HG02870 (cell line): ENCODE data around the gene METTL5.

Experiments used
- ATAC-seq: cut with Tn5 transposase; IDR thresholded peaks from one replicate; pipeline ENCODE4 v1.9.1; 2021; ENCODE audit warnings: mild to moderate bottlenecking, moderate library complexity; ENCODE audit not compliant: unreplicated experiment

Gene METTL5

DNA sequence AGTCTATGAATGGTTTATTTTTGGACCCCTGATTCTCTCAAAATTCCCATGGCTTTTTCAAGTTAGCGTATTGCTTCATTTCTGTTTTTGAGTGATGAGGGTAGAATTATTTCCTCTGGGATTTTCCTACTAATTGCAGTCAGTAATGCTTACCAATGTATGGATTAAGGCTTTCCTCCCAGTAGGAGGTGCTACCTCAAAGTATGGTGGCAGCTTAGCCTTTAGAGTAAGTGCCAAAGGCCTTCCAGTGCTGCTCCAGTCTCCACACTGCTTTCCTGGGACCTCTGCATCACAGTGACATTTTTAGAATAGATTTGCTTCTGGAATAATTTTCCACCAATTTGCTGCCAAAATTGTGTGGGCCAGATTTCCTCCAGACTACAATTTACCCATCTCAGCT is 42.2 kb downstream of the METTL5 start:
- ATAC-seq = no peak

- ATAC-seq = no peak
Observed at GRCh38 chr2:169781249-169782013, 43.3 kb downstream of the METTL5 start.

- ATAC-seq = no peak
Observed at GRCh38 chr2:169778446-169778845, 46.3 kb downstream of the METTL5 start.

- no peak for ATAC-seq
Observed at GRCh38 chr2:169776252-169776761, 48.4 kb downstream of the METTL5 start.

GRCh38 chr2:169775765-169776164 is 48.9 kb downstream of the METTL5 start:
- ATAC-seq = no peak

DNA sequence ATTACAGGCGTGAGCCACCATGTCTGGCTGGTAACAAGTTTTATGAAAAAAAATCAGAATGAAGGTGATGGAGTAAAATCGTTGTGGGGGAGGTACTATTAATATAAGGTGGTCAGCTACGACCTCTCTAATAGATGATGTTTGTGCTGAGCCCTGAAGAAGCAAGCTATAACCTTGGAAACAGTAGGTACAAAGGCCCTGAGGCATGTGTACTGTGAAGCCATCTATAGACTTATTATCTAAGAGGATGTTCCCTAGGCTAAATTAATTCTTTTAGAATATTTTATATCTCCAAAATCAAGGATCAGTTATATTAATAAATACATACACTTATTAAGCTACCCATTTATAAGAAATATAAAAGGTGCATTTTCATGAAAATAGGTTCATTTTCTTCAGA is 49.4 kb downstream of the METTL5 start:
- ATAC-seq = no peak

GRCh38 chr2:169772651-169773050 is 52.1 kb downstream of the METTL5 start:
- ATAC-seq = no peak

DNA sequence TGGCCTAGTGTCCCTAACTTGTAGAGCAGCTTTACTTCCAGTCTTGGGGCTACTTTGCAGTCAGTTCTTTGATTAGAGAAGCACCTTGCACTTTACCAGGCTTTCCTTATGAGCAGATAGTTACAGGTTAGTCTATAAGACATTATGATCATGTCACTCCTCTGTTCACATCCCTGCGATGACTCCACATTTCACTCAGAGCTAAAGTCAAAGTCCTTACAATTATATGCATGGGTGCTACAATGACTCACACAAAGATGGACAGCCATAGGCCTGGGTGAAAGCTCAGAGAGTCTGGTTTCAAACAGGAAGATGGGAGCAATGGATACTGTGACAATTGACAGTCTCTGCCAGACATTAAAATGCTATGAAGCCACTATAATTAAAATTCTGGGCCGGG is 53.1 kb downstream of the METTL5 start:
- no peak for ATAC-seq

- no peak for ATAC-seq
Observed at GRCh38 chr2:169771021-169771420, 53.7 kb downstream of the METTL5 start.

GRCh38 chr2:169768262-169768995 is 56.3 kb downstream of the METTL5 start:
- ATAC-seq = no peak

DNA sequence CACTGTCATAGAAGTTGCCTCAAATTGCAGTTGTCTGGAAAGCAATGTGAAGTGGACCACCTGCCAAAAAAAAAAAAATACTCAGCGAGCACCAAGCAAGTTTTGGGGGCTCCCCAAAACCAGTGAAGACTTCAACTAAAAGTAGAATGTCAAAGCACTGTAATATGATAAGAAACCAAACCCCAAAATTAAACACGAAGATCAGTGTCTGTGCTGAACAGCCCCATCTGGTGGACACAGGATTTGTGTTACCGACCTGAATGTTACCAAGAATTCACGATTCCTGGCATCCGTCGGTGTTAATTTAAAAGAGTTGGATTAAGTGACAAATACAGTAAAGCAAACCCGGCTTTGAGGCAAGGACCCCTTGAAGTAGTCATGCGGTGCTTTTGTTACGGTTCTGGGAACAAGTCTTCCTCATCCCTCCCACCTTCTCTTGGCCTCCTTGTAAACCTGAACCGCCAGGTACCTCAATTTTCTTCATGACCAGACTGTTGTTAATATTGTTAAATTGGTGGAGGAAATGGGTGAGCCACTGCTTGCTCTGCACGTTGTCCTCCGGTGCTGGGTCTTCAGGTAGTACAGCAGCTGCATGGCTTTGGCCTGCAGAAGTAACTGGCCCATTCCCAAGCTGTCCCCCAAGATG is 57.3 kb downstream of the METTL5 start:
- no peak for ATAC-seq

GRCh38 chr2:169765523-169765922 is 59.2 kb downstream of the METTL5 start:
- no peak for ATAC-seq

DNA sequence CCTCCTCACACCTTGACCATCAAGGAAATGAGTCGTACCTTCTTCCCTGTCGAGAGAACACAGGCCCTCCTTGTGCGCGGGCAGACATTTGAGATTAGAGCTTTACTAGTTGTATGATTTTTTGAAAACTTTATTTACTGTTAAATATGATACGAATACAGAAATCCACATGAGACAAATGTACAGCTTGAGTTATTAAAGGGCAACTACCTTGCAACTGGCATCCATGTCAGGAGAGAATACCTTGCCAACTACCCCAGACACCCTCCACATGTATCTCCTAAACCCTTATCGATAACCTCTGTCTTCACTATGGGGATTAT is 62.8 kb downstream of the METTL5 start:
- ATAC-seq = no peak
